HepG2 (cell line): Measurements from ENCODE around the gene CNGA3.

Experiments used
- TRAFD1 ChIP-seq: sonication (generic); formaldehyde crosslinking; IDR thresholded peaks from 2 replicates; pipeline ENCODE4 v1.5.1; 2020; ENCODE audit warnings: missing genetic modification reagents, mild to moderate bottlenecking, borderline replicate concordance
- TF ChIP-seq, protein P1 (sequence below): sonication (generic); formaldehyde crosslinking; IDR thresholded peaks from 2 replicates; pipeline ENCODE4 v1.5.0; 2020; ENCODE audit warnings: mild to moderate bottlenecking, missing genetic modification reagents, moderate library complexity

- no peak for TF ChIP-seq TRAFD1 (CRISPR knock-in tag)
- TF ChIP-seq, protein P1, sequence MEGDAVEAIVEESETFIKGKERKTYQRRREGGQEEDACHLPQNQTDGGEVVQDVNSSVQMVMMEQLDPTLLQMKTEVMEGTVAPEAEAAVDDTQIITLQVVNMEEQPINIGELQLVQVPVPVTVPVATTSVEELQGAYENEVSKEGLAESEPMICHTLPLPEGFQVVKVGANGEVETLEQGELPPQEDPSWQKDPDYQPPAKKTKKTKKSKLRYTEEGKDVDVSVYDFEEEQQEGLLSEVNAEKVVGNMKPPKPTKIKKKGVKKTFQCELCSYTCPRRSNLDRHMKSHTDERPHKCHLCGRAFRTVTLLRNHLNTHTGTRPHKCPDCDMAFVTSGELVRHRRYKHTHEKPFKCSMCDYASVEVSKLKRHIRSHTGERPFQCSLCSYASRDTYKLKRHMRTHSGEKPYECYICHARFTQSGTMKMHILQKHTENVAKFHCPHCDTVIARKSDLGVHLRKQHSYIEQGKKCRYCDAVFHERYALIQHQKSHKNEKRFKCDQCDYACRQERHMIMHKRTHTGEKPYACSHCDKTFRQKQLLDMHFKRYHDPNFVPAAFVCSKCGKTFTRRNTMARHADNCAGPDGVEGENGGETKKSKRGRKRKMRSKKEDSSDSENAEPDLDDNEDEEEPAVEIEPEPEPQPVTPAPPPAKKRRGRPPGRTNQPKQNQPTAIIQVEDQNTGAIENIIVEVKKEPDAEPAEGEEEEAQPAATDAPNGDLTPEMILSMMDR (CRISPR knock-in tag), result no peak
Measured at GRCh38 chr2:98379311-98380202, 33.3 kb downstream of the CNGA3 start.
